CD14-positive monocyte (primary cell): ENCODE data around the gene CDC16. TPM values are rescaled to one million over a fixed set of nuclear protein-coding genes. Genes with fewer than 3 reads are reported as not detected.

Source experiments
- DNase-seq, 3 donors: peaks; one replicate each; pipeline ENCODE4 v3.0.0-alpha.2; 2011 to 2022
- H2AFZ ChIP-seq: 2 replicates; pipeline ENCODE4 v1.6.0; 2012; ENCODE audit warnings: mild to moderate bottlenecking, low read depth, low read length, inconsistent platforms; ENCODE audit not compliant: insufficient read depth, poor library complexity, severe bottlenecking
- H3K27ac ChIP-seq, 2 donors: 1 replicate in 1 of 2; 2 replicates in 1 of 2; pipeline ENCODE4 v1.5.1; 2012 to 2013; ENCODE audit warnings: low read length in 2 of 2, control low read depth in 1 of 2, inconsistent platforms in 1 of 2, low read depth in 1 of 2, mild to moderate bottlenecking in 1 of 2
- H3K27me3 ChIP-seq, 2 donors: one replicate each; pipeline versions ENCODE4 v1.6.0 to v1.6.1; 2011 to 2013; ENCODE audit warnings: low read length in 2 of 2; ENCODE audit not compliant: control insufficient read depth in 2 of 2, insufficient read depth in 2 of 2
- H3K36me3 ChIP-seq, 2 donors: replicated peaks in 1 of 2; 1 replicate in 1 of 2; 2 replicates in 1 of 2; pipeline versions ENCODE4 v1.5.1 to v1.6.1; 2012 to 2013; ENCODE audit warnings: low read length in 2 of 2, control low read depth in 1 of 2, inconsistent platforms in 1 of 2, mild to moderate bottlenecking in 1 of 2; ENCODE audit not compliant: insufficient read depth in 2 of 2, control insufficient read depth in 1 of 2
- H3K4me1 ChIP-seq, 2 donors: 1 replicate in 1 of 2; 2 replicates in 1 of 2; pipeline versions ENCODE4 v1.5.1 to v1.6.1; 2012 to 2013; ENCODE audit warnings: low read length in 2 of 2, control low read depth in 1 of 2, inconsistent platforms in 1 of 2, mild to moderate bottlenecking in 1 of 2, moderate library complexity in 1 of 2; ENCODE audit not compliant: insufficient read depth in 2 of 2, control insufficient read depth in 1 of 2
- H3K4me2 ChIP-seq: replicated peaks from 2 replicates; pipeline ENCODE3; 2012; ENCODE audit warnings: low read length, moderate library complexity, mild to moderate bottlenecking; ENCODE audit not compliant: poor library complexity, severe bottlenecking; ENCODE audit errors: extremely low read depth
- H3K4me3 ChIP-seq, 3 experiments: fragments of 200-600 bp in 1 of 3; sonication (generic) in 1 of 3; replicated peaks in 1 of 3; 1 replicate in 2 of 3; 2 replicates in 1 of 3; pipeline ENCODE4 v1.5.1; 2011 to 2013; ENCODE audit warnings: low read length in 3 of 3, mild to moderate bottlenecking in 3 of 3, control low read depth in 2 of 3, low read depth in 2 of 3, inconsistent platforms in 1 of 3, moderate library complexity in 1 of 3
- H3K79me2 ChIP-seq: 2 replicates; pipeline ENCODE4 v1.6.0; 2012; ENCODE audit warnings: mild to moderate bottlenecking, control low read depth, inconsistent platforms, low read length, moderate library complexity; ENCODE audit not compliant: insufficient read depth
- H3K9ac ChIP-seq: 2 replicates; pipeline ENCODE4 v1.6.0; 2017; ENCODE audit warnings: low read length, mild to moderate bottlenecking; ENCODE audit not compliant: insufficient read depth, poor library complexity, severe bottlenecking
- H3K9me3 ChIP-seq, 2 donors: replicated peaks in 1 of 2; 1 replicate in 1 of 2; 2 replicates in 1 of 2; pipeline versions ENCODE4 v1.5.1 to v1.6.1; 2012 to 2013; ENCODE audit warnings: low read length in 2 of 2, control low read depth in 1 of 2; ENCODE audit not compliant: control insufficient read depth in 1 of 2, insufficient read depth in 1 of 2
- H4K20me1 ChIP-seq: 2 replicates; pipeline ENCODE4 v1.6.0; 2012; ENCODE audit warnings: mild to moderate bottlenecking, low read length, control low read depth, moderate library complexity; ENCODE audit not compliant: insufficient read depth
- H3K27ac Mint-ChIP-seq, 7 donors: one replicate each; pipeline ENCODE4 v1.8.0; 2020; ENCODE audit warnings: mild to moderate bottlenecking in 7 of 7, mixed read lengths in 7 of 7, moderate library complexity in 6 of 7, inconsistent platforms in 2 of 7
- H3K27me3 Mint-ChIP-seq, 3 donors: one replicate each; pipeline ENCODE4 v1.8.0; 2021 to 2022; ENCODE audit warnings: low read depth in 3 of 3, mild to moderate bottlenecking in 3 of 3, mixed read lengths in 3 of 3, moderate library complexity in 3 of 3, inconsistent platforms in 1 of 3
- H3K36me3 Mint-ChIP-seq, 2 donors: one replicate each; pipeline ENCODE4 v1.8.0; 2020; ENCODE audit warnings: mixed read lengths in 2 of 2, inconsistent platforms in 1 of 2, mild to moderate bottlenecking in 1 of 2
- H3K4me1 Mint-ChIP-seq: one replicate; pipeline ENCODE4 v1.8.0; 2020; ENCODE audit warnings: mild to moderate bottlenecking, mixed read lengths
- H3K4me3 Mint-ChIP-seq, 2 donors: one replicate each; pipeline ENCODE4 v1.8.0; 2020; ENCODE audit warnings: mild to moderate bottlenecking in 2 of 2, mixed read lengths in 2 of 2, moderate library complexity in 1 of 2
- H3K9me3 Mint-ChIP-seq, 7 donors: one replicate each; pipeline ENCODE4 v1.8.0; 2020 to 2022; ENCODE audit warnings: mixed read lengths in 7 of 7, mild to moderate bottlenecking in 6 of 7, moderate library complexity in 6 of 7, inconsistent platforms in 2 of 7
- CTCF ChIP-seq: fragments of 200-600 bp; IDR thresholded peaks from one replicate; pipeline ENCODE4 v1.8.0; 2022; ENCODE audit warnings: antibody characterized with exemption, mild to moderate bottlenecking
- WGBS: methylation state at CpG from one replicate; pipeline ENCODE4 v1.1.5; 2013; ENCODE audit warnings: missing lambda C conversion rate; ENCODE audit not compliant: insufficient coverage; 5-methylcytosine and 5-hydroxymethylcytosine counted together
- intact Hi-C, 2 donors: fragments of 100-400 bp; cut with micrococcal nuclease; formaldehyde crosslinking; loops; one replicate each; pipeline versions ENCODE4 v1.15.0 to v1.15.1; 2023
- polyA plus RNA-seq, 3 donors: library from polyadenylated mRNA; depleted of rRNA in 1 of 3; unstranded in 2 of 3; stranded (reverse) in 1 of 3; fragments of 300-500 nt in 2 of 3; fragments of >200 nt in 1 of 3; fragmentation: Illumina TruSeq in 2 of 3; gene quantifications; 1 replicate in 2 of 3; 2 replicates in 1 of 3; pipeline ENCODE4 v1.2.3, GENCODE V29; 2012 to 2021

The CDC16 gene
- polyA plus RNA-seq, 3 donors, result 15.6 to 72.1 (median 21.1) TPM

DNA sequence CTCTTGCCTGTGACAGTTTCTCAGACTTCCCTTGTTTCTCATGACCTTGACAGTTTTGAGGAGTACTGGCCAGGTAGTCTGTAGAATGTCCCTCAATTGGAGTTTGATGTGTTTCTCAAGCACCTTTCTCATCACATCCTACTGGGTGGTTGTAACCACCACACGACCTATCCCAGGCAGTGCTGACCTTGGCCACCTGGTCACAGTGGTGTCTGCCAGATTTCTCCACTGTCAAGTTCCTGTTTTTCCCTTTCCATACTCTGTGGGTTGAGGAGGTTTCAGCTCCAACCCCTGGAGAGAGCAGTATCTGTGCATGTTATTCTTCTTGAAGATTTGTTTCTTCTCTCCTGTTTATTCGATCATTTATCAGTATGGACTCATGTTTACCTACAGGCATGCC lies 38.3 kb downstream of the CDC16 start:
- no peak overlapping the region for H3K9ac ChIP-seq
- peaks cover 38 to 87% of the 10 kb centered on the region in 2 donors for H3K36me3 ChIP-seq
- H3K9me3 Mint-ChIP-seq, result peaks cover 0 to 6% (median 0%) of the 10 kb centered on the region in 7 donors
- H3K27ac ChIP-seq, result no peak overlapping the region
- H3K79me2 ChIP-seq, result no peaks in the 10 kb centered on the region
- peaks cover 0 to 2% (median 0%) of the 10 kb centered on the region in 3 donors for H3K27me3 Mint-ChIP-seq
- no peak for TF ChIP-seq CTCF
- H3K4me3 Mint-ChIP-seq, result no peak overlapping the region
- no peaks in the 10 kb centered on the region for H3K9me3 ChIP-seq
- peaks cover 58 to 63% of the 10 kb centered on the region in 2 donors for H3K36me3 Mint-ChIP-seq
- no peaks in the 10 kb centered on the region for H3K27me3 ChIP-seq
- no peaks in the 10 kb centered on the region for H4K20me1 ChIP-seq
- H3K27ac Mint-ChIP-seq, result no peak overlapping the region
- no peak overlapping the region for H3K4me3 ChIP-seq
- no peak for DNase-seq
- intact Hi-C loops, result no loop called here
- peaks cover 0 to 8% of the 10 kb centered on the region in 2 donors for H3K4me1 ChIP-seq
- H2AFZ ChIP-seq, result no peak overlapping the region
- H3K4me1 Mint-ChIP-seq, result peaks cover 14% of the 10 kb centered on the region
- H3K4me2 ChIP-seq, result no peak overlapping the region
- WGBS, result no CpG with 5 or more reads among the region's 2 CpGs

DNA sequence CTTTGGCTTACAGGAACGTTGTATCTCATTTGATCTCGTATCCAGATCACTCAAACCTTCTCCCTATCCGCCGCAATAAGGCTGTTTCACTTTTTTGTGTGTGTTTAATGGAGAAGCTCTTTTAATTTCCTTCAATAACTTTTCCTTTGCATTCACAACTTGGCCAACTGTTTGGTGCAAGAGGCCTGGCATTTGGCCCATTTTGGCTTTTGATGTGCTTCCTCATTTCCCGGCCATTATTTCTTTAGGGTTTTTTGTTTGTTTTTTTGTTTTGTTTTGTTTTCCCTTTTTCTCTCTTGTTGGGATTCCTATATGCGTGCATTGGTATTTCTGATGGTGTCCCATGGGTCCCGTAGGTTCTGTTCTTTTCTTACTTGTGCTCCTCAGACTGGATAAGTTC lies 40.6 kb downstream of the CDC16 start:
- no peak overlapping the region for H3K27ac ChIP-seq
- H3K27me3 Mint-ChIP-seq, result no peaks in the 10 kb centered on the region
- no peak overlapping the region for H2AFZ ChIP-seq
- TF ChIP-seq CTCF, result no peak
- peaks cover 42 to 47% of the 10 kb centered on the region in 2 donors for H3K36me3 Mint-ChIP-seq
- WGBS, result 83% methylated on average over 1 of the region's 7 CpGs
- no peak overlapping the region for H3K9ac ChIP-seq
- no peak for DNase-seq
- H3K4me1 Mint-ChIP-seq, result peaks cover 21% of the 10 kb centered on the region
- H3K27ac Mint-ChIP-seq, result peak overlapping the region in 5 of 7 donors; percentile 3 to 60 (median 11)
- H3K27me3 ChIP-seq, result no peaks in the 10 kb centered on the region
- no peak overlapping the region for H3K4me3 Mint-ChIP-seq
- peaks cover 0 to under 1% (median 0%) of the 10 kb centered on the region in 7 donors for H3K9me3 Mint-ChIP-seq
- H3K4me3 ChIP-seq, result no peak overlapping the region
- H3K4me1 ChIP-seq, result peaks cover 0 to 9% of the 10 kb centered on the region in 2 donors
- H4K20me1 ChIP-seq, result no peaks in the 10 kb centered on the region
- no peak overlapping the region for H3K4me2 ChIP-seq
- H3K79me2 ChIP-seq, result no peaks in the 10 kb centered on the region
- H3K36me3 ChIP-seq, result peaks cover 17 to 71% of the 10 kb centered on the region in 2 donors
- intact Hi-C loops, result no loop called here
- no peaks in the 10 kb centered on the region for H3K9me3 ChIP-seq
